ENCODE measurements around the gene PPM1L. TPM values are rescaled to one million over a fixed set of nuclear protein-coding genes. Genes with fewer than 3 reads are reported as not detected.

PPM1L gene
- total and polyA plus RNA-seq, 2 donors (not counting 1 experiment from before 2014, with no cell fraction given): 0.33 to 2.5 TPM

DNA sequence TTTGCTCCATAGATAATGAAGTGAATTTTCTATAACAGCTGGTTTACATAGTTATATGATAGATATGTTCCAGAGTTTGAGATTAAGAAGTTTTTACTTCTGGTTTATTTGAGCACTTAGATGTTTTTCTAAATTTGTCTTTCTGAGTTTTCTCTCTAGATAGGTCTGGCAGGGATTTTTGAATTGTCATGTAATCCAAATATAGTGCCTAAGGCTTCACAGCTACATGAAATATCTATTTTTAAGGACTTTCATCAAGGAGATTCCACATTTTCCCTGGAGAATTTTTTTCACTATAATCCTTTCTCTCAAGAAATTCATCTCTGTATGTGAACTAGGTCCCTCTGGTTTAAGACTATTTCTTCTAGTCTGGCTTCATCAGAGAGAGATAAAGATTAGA lies 12.0 kb downstream of the PPM1L start:
- Histone ChIP-seq H3K27me3 (ENCODE audit: control insufficient read depth, insufficient read depth, low read length) (no peaks in the 10 kb centered on the region), H2AFZ (ENCODE audit: low read length) (no peak overlapping the region), H3K9ac (ENCODE audit: insufficient read depth, low read length) (no peak overlapping the region), H3K27ac (ENCODE audit: insufficient read depth, low read length) (no peak overlapping the region), H3K9me3 (ENCODE audit: control insufficient read depth, insufficient read depth, low read depth, low read length) (no peaks in the 10 kb centered on the region), H4K20me1 (ENCODE audit: control insufficient read depth, extremely low read depth, insufficient read depth, low read length) (no peaks in the 10 kb centered on the region), H3K4me2 (ENCODE audit: extremely low read depth, insufficient read depth, low read length) (no peak overlapping the region), H3K36me3 (ENCODE audit: control insufficient read depth, insufficient read depth, low read length) (no peaks in the 10 kb centered on the region), H3K4me1 (ENCODE audit: control insufficient read depth, extremely low read depth, insufficient read depth, low read length) (no peaks in the 10 kb centered on the region), H3K79me2 (ENCODE audit: control insufficient read depth, insufficient read depth, low read length) (no peaks in the 10 kb centered on the region), H3K4me3 (replicated peaks in 1 of 4; ENCODE audit: control extremely low read depth in 1 of 4, insufficient read depth in 1 of 4, low read depth in 3 of 4, low read length in 4 of 4) (no peak overlapping the region)
- no peak for TF ChIP-seq EZH2 (IDR thresholded peaks at IDR 0.05; ENCODE audit: low read length, missing control alignments)
- TF ChIP-seq, protein P1, sequence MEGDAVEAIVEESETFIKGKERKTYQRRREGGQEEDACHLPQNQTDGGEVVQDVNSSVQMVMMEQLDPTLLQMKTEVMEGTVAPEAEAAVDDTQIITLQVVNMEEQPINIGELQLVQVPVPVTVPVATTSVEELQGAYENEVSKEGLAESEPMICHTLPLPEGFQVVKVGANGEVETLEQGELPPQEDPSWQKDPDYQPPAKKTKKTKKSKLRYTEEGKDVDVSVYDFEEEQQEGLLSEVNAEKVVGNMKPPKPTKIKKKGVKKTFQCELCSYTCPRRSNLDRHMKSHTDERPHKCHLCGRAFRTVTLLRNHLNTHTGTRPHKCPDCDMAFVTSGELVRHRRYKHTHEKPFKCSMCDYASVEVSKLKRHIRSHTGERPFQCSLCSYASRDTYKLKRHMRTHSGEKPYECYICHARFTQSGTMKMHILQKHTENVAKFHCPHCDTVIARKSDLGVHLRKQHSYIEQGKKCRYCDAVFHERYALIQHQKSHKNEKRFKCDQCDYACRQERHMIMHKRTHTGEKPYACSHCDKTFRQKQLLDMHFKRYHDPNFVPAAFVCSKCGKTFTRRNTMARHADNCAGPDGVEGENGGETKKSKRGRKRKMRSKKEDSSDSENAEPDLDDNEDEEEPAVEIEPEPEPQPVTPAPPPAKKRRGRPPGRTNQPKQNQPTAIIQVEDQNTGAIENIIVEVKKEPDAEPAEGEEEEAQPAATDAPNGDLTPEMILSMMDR (conservative IDR thresholded peaks at IDR 0.05 in 1 of 2, IDR thresholded peaks at IDR 0.05 in 1 of 2; ENCODE audit: low read depth in 1 of 2, low read length in 2 of 2): no peak
- DNase-seq (ENCODE audit: low read depth in 2 of 2): no peak

DNA sequence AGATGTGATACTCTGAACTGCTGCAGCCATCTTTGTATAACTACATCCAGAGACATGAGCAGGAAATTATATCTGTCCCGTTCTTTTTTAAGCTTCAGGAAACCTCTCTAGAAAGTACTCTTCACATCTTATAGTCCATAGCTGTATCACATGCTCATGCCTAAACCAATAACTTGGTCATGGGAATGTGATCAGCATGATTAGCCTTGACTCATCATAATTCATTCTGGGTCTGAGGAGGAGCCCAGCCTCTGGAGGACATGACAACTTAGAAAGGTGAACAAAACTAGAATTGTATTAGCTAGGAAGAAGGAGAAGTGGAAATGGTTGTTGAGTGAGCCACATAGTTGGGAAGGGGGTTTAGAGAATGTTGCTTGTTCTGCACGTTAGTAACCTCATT lies 12.9 kb downstream of the PPM1L start:
- no peaks in the 10 kb centered on the region for H4K20me1 ChIP-seq (ENCODE audit: control insufficient read depth, extremely low read depth, insufficient read depth, low read length)
- H3K4me2 ChIP-seq (ENCODE audit: extremely low read depth, insufficient read depth, low read length): no peak overlapping the region
- H3K36me3 ChIP-seq (ENCODE audit: control insufficient read depth, insufficient read depth, low read length): no peaks in the 10 kb centered on the region
- H3K9me3 ChIP-seq (ENCODE audit: control insufficient read depth, insufficient read depth, low read depth, low read length): no peaks in the 10 kb centered on the region
- H3K27ac ChIP-seq (ENCODE audit: insufficient read depth, low read length): no peak overlapping the region
- TF ChIP-seq, protein P1 (conservative IDR thresholded peaks at IDR 0.05 in 1 of 2, IDR thresholded peaks at IDR 0.05 in 1 of 2; ENCODE audit: low read depth in 1 of 2, low read length in 2 of 2): no peak
- TF ChIP-seq EZH2 (IDR thresholded peaks at IDR 0.05; ENCODE audit: low read length, missing control alignments): no peak
- no peaks in the 10 kb centered on the region for H3K4me1 ChIP-seq (ENCODE audit: control insufficient read depth, extremely low read depth, insufficient read depth, low read length)
- H3K9ac ChIP-seq (ENCODE audit: insufficient read depth, low read length): no peak overlapping the region
- DNase-seq (ENCODE audit: low read depth in 2 of 2): no peak
- no peaks in the 10 kb centered on the region for H3K27me3 ChIP-seq (ENCODE audit: control insufficient read depth, insufficient read depth, low read length)
- H3K79me2 ChIP-seq (ENCODE audit: control insufficient read depth, insufficient read depth, low read length): no peaks in the 10 kb centered on the region
- H3K4me3 ChIP-seq (replicated peaks in 1 of 4; ENCODE audit: control extremely low read depth in 1 of 4, insufficient read depth in 1 of 4, low read depth in 3 of 4, low read length in 4 of 4): no peak overlapping the region
- no peak overlapping the region for H2AFZ ChIP-seq (ENCODE audit: low read length)

DNA sequence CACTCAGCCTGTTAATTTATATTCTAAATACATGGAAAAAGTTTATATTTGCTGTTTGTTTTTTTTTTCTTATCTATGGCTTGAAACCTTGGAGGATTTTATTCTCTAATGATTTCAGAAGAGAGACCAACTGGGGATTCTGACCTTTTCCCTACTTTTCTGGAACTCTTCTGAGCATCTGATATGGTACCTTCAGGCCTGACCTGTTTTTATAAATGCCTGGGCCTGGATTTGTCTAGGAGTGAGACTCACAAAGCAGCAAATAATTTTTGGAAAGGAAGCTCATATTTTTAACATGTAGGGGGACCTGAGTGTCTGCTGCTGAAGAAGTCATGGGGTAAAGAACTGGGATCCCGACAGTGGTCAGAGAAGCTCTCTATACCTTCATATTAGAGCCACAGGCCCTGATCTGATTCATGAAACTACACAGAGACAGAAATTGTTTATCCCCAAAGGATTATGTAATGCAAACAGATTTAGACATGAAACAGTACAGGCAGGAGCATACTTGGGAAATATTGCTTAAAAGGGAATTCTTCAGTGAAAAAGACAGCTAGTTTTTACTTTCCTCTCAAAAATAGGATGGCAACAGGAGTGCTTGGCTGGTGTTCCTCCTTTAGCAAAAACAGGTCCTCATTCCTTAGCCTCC lies 15.9 kb downstream of the PPM1L start:
- Histone ChIP-seq H3K4me2 (ENCODE audit: extremely low read depth, insufficient read depth, low read length) (no peak overlapping the region), H3K36me3 (ENCODE audit: control insufficient read depth, insufficient read depth, low read length) (no peaks in the 10 kb centered on the region), H3K9me3 (ENCODE audit: control insufficient read depth, insufficient read depth, low read depth, low read length) (no peaks in the 10 kb centered on the region), H3K27ac (ENCODE audit: insufficient read depth, low read length) (no peak overlapping the region), H3K79me2 (ENCODE audit: control insufficient read depth, insufficient read depth, low read length) (no peaks in the 10 kb centered on the region), H3K4me3 (replicated peaks in 1 of 4; ENCODE audit: control extremely low read depth in 1 of 4, insufficient read depth in 1 of 4, low read depth in 3 of 4, low read length in 4 of 4) (no peak overlapping the region), H3K27me3 (ENCODE audit: control insufficient read depth, insufficient read depth, low read length) (no peaks in the 10 kb centered on the region), H2AFZ (ENCODE audit: low read length) (no peak overlapping the region), H3K9ac (ENCODE audit: insufficient read depth, low read length) (no peak overlapping the region), H3K4me1 (ENCODE audit: control insufficient read depth, extremely low read depth, insufficient read depth, low read length) (no peaks in the 10 kb centered on the region), H4K20me1 (ENCODE audit: control insufficient read depth, extremely low read depth, insufficient read depth, low read length) (no peaks in the 10 kb centered on the region)
- DNase-seq (ENCODE audit: low read depth in 2 of 2): no peak
- TF ChIP-seq, protein P1 (conservative IDR thresholded peaks at IDR 0.05 in 1 of 2, IDR thresholded peaks at IDR 0.05 in 1 of 2; ENCODE audit: low read depth in 1 of 2, low read length in 2 of 2): no peak
- no peak for TF ChIP-seq EZH2 (IDR thresholded peaks at IDR 0.05; ENCODE audit: low read length, missing control alignments)
